ENCODE measurements around the gene TRIO. TPM values are rescaled to one million over a fixed set of nuclear protein-coding genes. Genes with fewer than 3 reads are reported as not detected.

TRIO gene
- total and polyA plus RNA-seq, 10 of the 15 experiments (the other 5 are each of a cell fraction or from before 2014, with no cell fraction given) = 5.1 to 96.4 (median 44.6) TPM

DNA sequence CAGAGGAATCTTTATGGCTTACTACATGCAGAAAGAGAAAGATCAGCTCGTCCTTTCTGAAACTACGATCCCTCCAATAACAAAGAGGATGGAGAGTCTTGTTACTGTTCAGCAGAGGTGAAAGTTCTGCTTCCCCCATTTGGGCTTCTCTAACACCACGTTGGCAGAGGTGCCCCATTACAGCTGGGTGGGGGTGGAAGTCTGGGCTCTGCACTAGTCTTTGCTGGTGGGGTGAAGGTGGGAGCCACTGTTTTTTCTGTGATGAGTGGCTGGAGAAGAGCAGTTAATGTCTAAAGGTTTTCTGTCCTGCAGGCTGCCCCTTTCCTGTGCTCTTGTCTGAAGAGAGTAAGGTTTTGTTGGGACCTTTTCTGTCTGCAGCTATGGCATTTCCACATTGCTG is 373.8 kb downstream of the TRIO start:
- Histone ChIP-seq H3K27ac (ENCODE audit: control insufficient read depth, insufficient read depth) (no peak overlapping the region), H2AFZ (ENCODE audit: control insufficient read depth, low read depth, low read length) (no peak overlapping the region), H3K79me2 (ENCODE audit: control insufficient read depth, insufficient read depth, low read length) (no peaks in the 10 kb centered on the region), H3K27me3 (replicated peaks in 1 of 2; ENCODE audit: control insufficient read depth in 2 of 2, insufficient read depth in 2 of 2, low read length in 1 of 2) (no peaks in the 10 kb centered on the region), H3K4me1 (ENCODE audit: control insufficient read depth, insufficient read depth, low read length) (peaks cover 10% of the 10 kb centered on the region), H3K9me3 (replicated peaks; ENCODE audit: control insufficient read depth, insufficient read depth, low read length) (no peaks in the 10 kb centered on the region), H4K20me1 (ENCODE audit: control insufficient read depth, insufficient read depth) (no peaks in the 10 kb centered on the region), H3K4me2 (ENCODE audit: control insufficient read depth, insufficient read depth) (no peak overlapping the region), H3K4me3 (no peak overlapping the region), H3K36me3 (ENCODE audit: control insufficient read depth in 2 of 2, insufficient read depth in 2 of 2, low read length in 1 of 2) (no peaks in the 10 kb centered on the region), H3K9ac (ENCODE audit: control insufficient read depth, insufficient read depth, low read length) (no peak overlapping the region)
- ChIA-PET RAD21 (ENCODE audit: unreplicated experiment) (no interaction called here), CTCF (interaction anchor here (0.6 kb wide), 1 partner anchor 119 kb away, joined by 3 read pairs; no protein-coding TSS in a partner anchor), SMC1A (ENCODE audit: uncharacterized antibody, unreplicated experiment) (interaction anchor here (0.9 kb wide), 1 partner anchor 70 kb away, joined by 4 read pairs; no protein-coding TSS in a partner anchor), POLR2A (no interaction called here)
- in situ Hi-C loops (cut with MboI) = no loop called here
- whole genome bisulfite sequencing (ENCODE audit: insufficient coverage, insufficient replicate concordance, low lambda C conversion rate, missing lambda C conversion rate) = 64% methylated on average over 3 of the region's 3 CpGs
- no peak for FAIRE-seq
- DNase-seq (ENCODE audit: low read depth, low spot score) = no peak
- intact Hi-C loops (cut with micrococcal nuclease; ENCODE audit: unreplicated experiment) = no loop called here
- TF ChIP-seq DPF2 (IDR thresholded peaks at IDR 0.05) (no peak), ZNF274 (IDR thresholded peaks at IDR 0.05; ENCODE audit: insufficient read depth, insufficient read length) (no peak), TCF3 (IDR thresholded peaks at IDR 0.05; ENCODE audit: borderline replicate concordance, insufficient read depth, low read depth, low read length) (no peak), NFXL1 (IDR thresholded peaks at IDR 0.05; ENCODE audit: borderline replicate concordance) (no peak)
- BruUV-seq (replicated peaks) = no TSS peak
- no peak for ATAC-seq

DNA sequence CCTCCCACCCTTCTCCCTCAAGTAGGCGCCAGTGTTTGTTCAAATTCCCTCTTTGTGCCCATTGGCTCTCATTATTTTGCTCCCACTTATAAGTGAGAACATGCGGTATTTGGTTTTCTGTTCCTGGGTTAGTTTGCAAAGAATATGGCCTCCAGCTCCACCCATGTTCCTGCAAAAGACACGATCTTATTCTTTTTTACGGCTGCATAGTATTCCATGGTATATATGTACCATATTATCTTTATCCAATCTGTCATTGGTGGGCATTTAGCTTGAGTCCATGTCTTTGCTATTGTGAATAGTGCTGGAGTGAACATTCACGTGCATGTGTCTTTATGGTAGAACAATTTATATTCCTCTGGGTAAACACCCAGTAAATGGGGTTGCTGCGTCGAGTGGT is 375.5 kb downstream of the TRIO start:
- Histone ChIP-seq H2AFZ (ENCODE audit: control insufficient read depth, low read depth, low read length) (no peak overlapping the region), H3K79me2 (ENCODE audit: control insufficient read depth, insufficient read depth, low read length) (no peaks in the 10 kb centered on the region), H3K4me2 (ENCODE audit: control insufficient read depth, insufficient read depth) (no peak overlapping the region), H3K36me3 (ENCODE audit: control insufficient read depth in 2 of 2, insufficient read depth in 2 of 2, low read length in 1 of 2) (no peaks in the 10 kb centered on the region), H3K27ac (ENCODE audit: control insufficient read depth, insufficient read depth) (no peak overlapping the region), H3K9me3 (replicated peaks; ENCODE audit: control insufficient read depth, insufficient read depth, low read length) (no peaks in the 10 kb centered on the region), H3K9ac (ENCODE audit: control insufficient read depth, insufficient read depth, low read length) (no peak overlapping the region), H3K27me3 (replicated peaks in 1 of 2; ENCODE audit: control insufficient read depth in 2 of 2, insufficient read depth in 2 of 2, low read length in 1 of 2) (no peaks in the 10 kb centered on the region), H3K4me3 (no peak overlapping the region), H4K20me1 (ENCODE audit: control insufficient read depth, insufficient read depth) (no peaks in the 10 kb centered on the region), H3K4me1 (ENCODE audit: control insufficient read depth, insufficient read depth, low read length) (peaks cover 10% of the 10 kb centered on the region)
- ChIA-PET POLR2A (no interaction called here), RAD21 (ENCODE audit: unreplicated experiment) (no interaction called here), SMC1A (ENCODE audit: uncharacterized antibody, unreplicated experiment) (no interaction called here), CTCF (no interaction called here)
- DNase-seq (ENCODE audit: low read depth, low spot score) (no peak), FAIRE-seq (no peak), ATAC-seq (no peak)
- TF ChIP-seq EED (IDR thresholded peaks at IDR 0.05; ENCODE audit: low read depth) (no peak), MXI1 (IDR thresholded peaks at IDR 0.05; ENCODE audit: low read depth, low read length) (no peak), FOXK2 (IDR thresholded peaks at IDR 0.05) (no peak), SUZ12 (IDR thresholded peaks at IDR 0.05; ENCODE audit: unreplicated experiment) (no peak), SMAD5 (IDR thresholded peaks at IDR 0.05; ENCODE audit: low read depth) (no peak), ZSCAN29 (IDR thresholded peaks at IDR 0.05) (no peak), TAF1 (IDR thresholded peaks at IDR 0.05; ENCODE audit: borderline replicate concordance, low read depth, low read length) (no peak), TCF7 (IDR thresholded peaks at IDR 0.05; ENCODE audit: borderline replicate concordance) (no peak), SP1 (IDR thresholded peaks at IDR 0.05; ENCODE audit: low read depth, low read length) (no peak), PAX5 (IDR thresholded peaks at IDR 0.05; ENCODE audit: borderline replicate concordance, low read depth, low read length) (no peak), ZZZ3 (IDR thresholded peaks at IDR 0.05; ENCODE audit: control insufficient read depth, insufficient read length, low read depth) (no peak)
- TF ChIP-seq, protein P1, sequence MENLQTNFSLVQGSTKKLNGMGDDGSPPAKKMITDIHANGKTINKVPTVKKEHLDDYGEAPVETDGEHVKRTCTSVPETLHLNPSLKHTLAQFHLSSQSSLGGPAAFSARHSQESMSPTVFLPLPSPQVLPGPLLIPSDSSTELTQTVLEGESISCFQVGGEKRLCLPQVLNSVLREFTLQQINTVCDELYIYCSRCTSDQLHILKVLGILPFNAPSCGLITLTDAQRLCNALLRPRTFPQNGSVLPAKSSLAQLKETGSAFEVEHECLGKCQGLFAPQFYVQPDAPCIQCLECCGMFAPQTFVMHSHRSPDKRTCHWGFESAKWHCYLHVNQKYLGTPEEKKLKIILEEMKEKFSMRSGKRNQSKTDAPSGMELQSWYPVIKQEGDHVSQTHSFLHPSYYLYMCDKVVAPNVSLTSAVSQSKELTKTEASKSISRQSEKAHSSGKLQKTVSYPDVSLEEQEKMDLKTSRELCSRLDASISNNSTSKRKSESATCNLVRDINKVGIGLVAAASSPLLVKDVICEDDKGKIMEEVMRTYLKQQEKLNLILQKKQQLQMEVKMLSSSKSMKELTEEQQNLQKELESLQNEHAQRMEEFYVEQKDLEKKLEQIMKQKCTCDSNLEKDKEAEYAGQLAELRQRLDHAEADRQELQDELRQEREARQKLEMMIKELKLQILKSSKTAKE (IDR thresholded peaks at IDR 0.05; ENCODE audit: low read depth, poor library complexity, severe bottlenecking) = no peak
- intact Hi-C loops (cut with micrococcal nuclease; ENCODE audit: unreplicated experiment) = no loop called here
- no TSS peak for BruUV-seq (replicated peaks)
- in situ Hi-C loops (cut with MboI) = no loop called here
- 90% methylated on average over 7 of the region's 7 CpGs for WGBS (ENCODE audit: insufficient coverage, insufficient replicate concordance, low lambda C conversion rate, missing lambda C conversion rate)
